Tibial artery (tissue), 4 donors: Measurements from ENCODE around the gene CACNA1C.

Experiments used
- DNase-seq, 2 donors: peaks; one replicate each; pipeline ENCODE4 v3.0.0-alpha.2; 2019
- H3K27ac ChIP-seq, 2 donors: fragments of 200-600 bp; sonication (generic) in 1 of 2; 1 replicate in 1 of 2; 2 replicates in 1 of 2; pipeline ENCODE4 v1.5.1; 2018 to 2019; ENCODE audit warnings: mild to moderate bottlenecking in 1 of 2
- H3K27me3 ChIP-seq, 2 donors: fragments of 200-600 bp; sonication (generic) in 1 of 2; one replicate each; pipeline versions ENCODE4 v1.5.1 to v1.6.0; 2016 to 2019
- H3K36me3 ChIP-seq, 3 donors: fragments of 200-600 bp; sonication (generic) in 2 of 3; one replicate each; pipeline ENCODE4 v1.5.1; 2016 to 2019; ENCODE audit warnings: mild to moderate bottlenecking in 2 of 3
- H3K4me1 ChIP-seq, 4 donors: fragments of 200-600 bp; sonication (generic) in 2 of 4; 1 replicate in 3 of 4; 2 replicates in 1 of 4; pipeline ENCODE4 v1.5.1; 2016 to 2019
- H3K4me3 ChIP-seq, 2 donors: fragments of 200-600 bp; sonication (generic) in 1 of 2; 1 replicate in 1 of 2; 2 replicates in 1 of 2; pipeline ENCODE4 v1.5.1; 2018 to 2019; ENCODE audit warnings: mild to moderate bottlenecking in 2 of 2
- H3K9me3 ChIP-seq, 3 donors: fragments of 200-600 bp; sonication (generic) in 1 of 3; one replicate each; pipeline ENCODE4 v1.5.1; 2016 to 2019
- CTCF ChIP-seq, 2 experiments: fragments of 200-600 bp in 1 of 2; fragments of 450-650 bp in 1 of 2; IDR thresholded peaks; one replicate each; pipeline ENCODE4 v1.5.1; 2017 to 2019; ENCODE audit warnings: antibody characterized with exemption in 2 of 2, mild to moderate bottlenecking in 1 of 2, moderate library complexity in 1 of 2
- intact Hi-C: fragments of 100-400 bp; cut with DNase I; formaldehyde crosslinking; loops from one replicate; pipeline ENCODE4 v1.15.0; 2023; ENCODE audit warnings: low total_unique reads

Gene CACNA1C

GRCh38 chr12:2142068-2142467 is 89.3 kb downstream of the CACNA1C start:
- no peak overlapping the region for H3K27ac ChIP-seq
- intact Hi-C loops: no loop called here
- TF ChIP-seq CTCF (IDR thresholded peaks at IDR 0.05): no peak
- H3K4me3 ChIP-seq: no peak overlapping the region
- DNase-seq: no peak
- H3K9me3 ChIP-seq: no peaks in the 10 kb centered on the region
- H3K4me1 ChIP-seq: peaks cover 4 to 69% (median 31%) of the 10 kb centered on the region in 4 donors
- H3K27me3 ChIP-seq: no peaks in the 10 kb centered on the region
- H3K36me3 ChIP-seq: no peaks in the 10 kb centered on the region

DNA sequence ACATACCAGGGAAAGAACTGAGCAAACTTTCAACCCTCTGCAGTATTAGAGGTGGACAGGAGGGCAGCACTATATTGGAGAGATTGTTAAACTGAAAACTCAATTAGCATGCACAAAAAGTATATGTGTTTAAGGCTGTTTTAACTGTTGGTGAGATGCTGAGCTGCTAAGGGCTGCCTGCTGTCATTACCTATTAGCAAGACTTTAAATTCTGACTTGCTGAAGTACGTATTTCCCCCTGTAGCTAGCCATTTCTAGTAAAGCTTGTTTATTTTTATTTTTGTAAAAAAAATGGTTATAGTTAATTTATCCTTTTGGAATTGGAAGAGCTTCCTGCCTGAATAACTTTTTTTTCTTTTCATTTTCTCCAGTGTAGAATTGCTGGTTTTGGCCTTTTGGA is 92.2 kb downstream of the CACNA1C start:
- DNase-seq: no peak
- intact Hi-C loops: no loop called here
- TF ChIP-seq CTCF (IDR thresholded peaks at IDR 0.05): no peak
- no peaks in the 10 kb centered on the region for H3K27me3 ChIP-seq
- no peak overlapping the region for H3K4me3 ChIP-seq
- no peak overlapping the region for H3K27ac ChIP-seq
- no peaks in the 10 kb centered on the region for H3K36me3 ChIP-seq
- H3K4me1 ChIP-seq: peaks cover 0 to 68% (median 31%) of the 10 kb centered on the region in 4 donors
- no peaks in the 10 kb centered on the region for H3K9me3 ChIP-seq

GRCh38 chr12:2145433-2145998 is 92.7 kb downstream of the CACNA1C start:
- no peaks in the 10 kb centered on the region for H3K9me3 ChIP-seq
- peaks cover 0 to 74% (median 37%) of the 10 kb centered on the region in 4 donors for H3K4me1 ChIP-seq
- no peak overlapping the region for H3K27ac ChIP-seq
- no peaks in the 10 kb centered on the region for H3K27me3 ChIP-seq
- no peak for TF ChIP-seq CTCF (IDR thresholded peaks at IDR 0.05)
- DNase-seq: no peak
- no peak overlapping the region for H3K4me3 ChIP-seq
- intact Hi-C loops: no loop called here
- no peaks in the 10 kb centered on the region for H3K36me3 ChIP-seq

DNA sequence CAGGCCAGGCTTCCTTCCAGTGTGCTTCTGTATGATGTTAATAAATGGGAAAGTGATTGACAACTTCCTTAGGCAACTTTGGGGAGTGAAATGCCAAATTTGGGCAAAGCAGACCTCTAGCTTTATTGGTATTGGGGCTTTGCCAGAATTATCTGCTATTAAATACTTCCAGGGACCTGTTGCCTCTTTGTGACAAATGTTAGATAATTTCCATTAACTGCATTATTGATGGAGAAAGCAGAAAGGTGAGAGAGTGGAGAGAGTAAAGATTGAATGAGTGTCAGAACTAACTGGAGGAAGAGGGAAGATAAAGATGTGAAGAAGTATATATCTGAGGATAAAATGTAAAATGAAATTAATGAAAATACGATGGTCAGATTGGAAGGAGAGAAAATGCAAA is 94.5 kb downstream of the CACNA1C start:
- Histone ChIP-seq H3K9me3 (no peaks in the 10 kb centered on the region), H3K27ac (peak overlapping the region; percentile 18 to 34), H3K27me3 (no peaks in the 10 kb centered on the region), H3K4me1 (peaks cover 0 to 72% (median 43%) of the 10 kb centered on the region in 4 donors), H3K4me3 (no peak overlapping the region), H3K36me3 (no peaks in the 10 kb centered on the region)
- TF ChIP-seq CTCF (IDR thresholded peaks at IDR 0.05): no peak
- intact Hi-C loops: no loop called here
- no peak for DNase-seq

DNA sequence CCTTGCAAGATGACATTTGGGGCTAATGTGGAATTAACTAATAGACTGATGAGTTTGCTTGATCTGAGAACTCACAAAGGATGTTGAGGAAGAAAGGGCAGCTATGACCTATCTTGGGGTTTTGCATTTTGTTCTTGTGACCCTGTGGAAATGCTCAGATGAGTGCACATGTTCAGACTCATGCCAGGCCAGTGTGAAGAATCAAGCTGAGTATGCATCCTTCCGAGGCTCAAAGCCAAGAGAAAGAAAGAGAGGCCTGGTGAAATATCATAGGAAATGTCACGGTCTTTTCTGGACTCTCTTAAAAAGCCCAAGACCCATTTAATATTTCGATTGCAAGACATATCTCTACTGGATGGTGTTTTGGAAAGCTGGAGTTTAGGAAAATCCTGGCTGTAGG is 96.3 kb downstream of the CACNA1C start:
- H3K27me3 ChIP-seq: no peaks in the 10 kb centered on the region
- H3K9me3 ChIP-seq: no peaks in the 10 kb centered on the region
- TF ChIP-seq CTCF (IDR thresholded peaks at IDR 0.05): no peak
- intact Hi-C loops: no loop called here
- DNase-seq: no peak
- peaks cover 0 to 89% (median 55%) of the 10 kb centered on the region in 4 donors for H3K4me1 ChIP-seq
- H3K27ac ChIP-seq: peak overlapping the region; percentile 23 to 41
- no peaks in the 10 kb centered on the region for H3K36me3 ChIP-seq
- H3K4me3 ChIP-seq: no peak overlapping the region

DNA sequence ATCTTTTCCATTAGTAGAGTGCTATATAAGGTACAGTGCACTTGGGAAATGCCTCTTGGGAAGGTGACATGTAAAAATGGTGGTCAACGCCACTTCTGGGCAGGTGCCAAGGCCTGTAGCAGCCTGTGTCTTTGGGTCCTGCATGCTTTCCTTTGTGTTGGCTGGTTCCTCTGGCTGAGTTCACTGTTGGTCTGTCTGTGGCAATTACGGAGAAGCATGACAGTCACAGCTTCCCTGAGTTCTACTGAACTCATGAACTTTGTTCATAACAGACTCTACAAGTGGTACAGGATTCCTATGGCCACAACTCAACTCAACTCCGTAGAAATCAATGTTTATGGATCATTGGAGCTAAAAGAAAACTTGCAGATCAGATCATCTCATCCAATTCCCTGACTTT is 98.0 kb downstream of the CACNA1C start:
- intact Hi-C loops: no loop called here
- no peaks in the 10 kb centered on the region for H3K9me3 ChIP-seq
- peaks cover 0 to 93% (median 55%) of the 10 kb centered on the region in 4 donors for H3K4me1 ChIP-seq

More for the DNA sequence above, 98.0 kb downstream of the CACNA1C start:
- H3K27ac ChIP-seq: no peak overlapping the region
- H3K36me3 ChIP-seq: no peaks in the 10 kb centered on the region
- no peaks in the 10 kb centered on the region for H3K27me3 ChIP-seq
- H3K4me3 ChIP-seq: no peak overlapping the region
- no peak for DNase-seq
- TF ChIP-seq CTCF (IDR thresholded peaks at IDR 0.05): no peak
